Epithelial cell of prostate (primary cell): ENCODE data around the gene BTAF1.

ENCODE experiments used
- DNase-seq: peaks from one replicate; pipeline ENCODE4 v3.0.0-alpha.2; 2011; ENCODE audit warnings: low read depth, low spot score
- H3K27ac ChIP-seq: fragments of 450-650 bp; 2 replicates; pipeline ENCODE4 v1.5.1; 2017; ENCODE audit warnings: mild to moderate bottlenecking

Gene BTAF1

DNA sequence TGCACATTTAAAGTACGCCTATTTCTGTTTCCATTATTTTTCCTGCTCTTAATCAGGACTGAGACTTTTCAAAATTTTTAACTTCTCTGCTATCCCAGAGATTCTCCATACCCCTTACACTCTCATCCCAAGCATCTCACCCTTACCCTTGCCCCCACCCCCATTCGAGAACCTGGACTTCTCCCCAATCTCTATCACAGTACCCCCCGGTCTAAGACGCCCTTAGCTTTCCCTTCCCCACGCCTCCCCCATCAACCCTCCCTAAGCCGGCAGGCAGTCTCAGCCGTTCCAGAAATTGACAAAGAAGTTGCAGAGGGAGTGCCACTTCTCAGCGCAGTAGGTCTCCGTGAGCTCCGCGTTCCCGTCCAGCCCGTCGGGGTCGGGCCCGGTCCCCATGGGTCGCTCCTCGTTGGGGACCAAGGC lies 15.6 kb upstream of the BTAF1 start:
- H3K27ac ChIP-seq = no peak overlapping the region
- no peak for DNase-seq

DNA sequence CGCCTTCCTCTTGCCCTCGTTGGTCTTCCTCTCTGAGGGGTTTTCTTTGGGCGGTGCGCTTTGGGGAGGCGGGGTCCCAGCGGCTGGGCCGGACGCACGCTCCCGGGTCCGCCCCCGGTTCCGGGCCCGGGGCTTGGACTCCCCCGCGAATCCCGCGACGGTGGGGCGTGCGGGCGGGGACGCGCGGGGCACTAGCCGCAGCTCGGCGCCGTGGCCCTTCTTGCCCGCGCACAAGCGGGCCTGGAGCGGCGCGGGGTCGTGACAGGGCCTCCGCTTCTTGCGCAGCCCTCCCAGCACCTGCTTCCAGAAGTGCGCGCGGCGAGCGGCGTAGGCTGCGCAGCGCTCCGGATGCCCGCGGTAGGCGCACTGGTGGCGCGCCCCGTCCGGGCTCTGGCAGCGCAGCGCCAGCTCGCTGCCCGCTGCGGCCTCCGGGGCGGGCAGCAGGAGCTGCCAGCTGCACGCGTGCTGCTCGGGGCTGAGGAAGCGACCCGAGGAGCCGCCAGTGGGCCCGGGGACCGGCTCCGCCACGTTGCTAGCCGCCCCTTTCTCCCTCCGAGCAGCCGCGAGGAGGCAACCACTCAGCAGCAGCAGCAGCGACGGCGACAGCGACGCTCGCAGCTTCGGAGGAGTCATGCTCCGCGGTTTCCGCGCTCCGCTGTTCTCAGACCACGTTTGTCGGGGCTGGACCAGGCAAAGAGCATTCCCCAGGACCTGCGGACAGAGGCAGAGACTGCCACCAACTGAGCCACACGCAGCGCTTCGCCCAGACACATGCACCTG lies 15.0 kb upstream of the BTAF1 start:
- H3K27ac ChIP-seq = no peak overlapping the region
- no peak for DNase-seq

DNA sequence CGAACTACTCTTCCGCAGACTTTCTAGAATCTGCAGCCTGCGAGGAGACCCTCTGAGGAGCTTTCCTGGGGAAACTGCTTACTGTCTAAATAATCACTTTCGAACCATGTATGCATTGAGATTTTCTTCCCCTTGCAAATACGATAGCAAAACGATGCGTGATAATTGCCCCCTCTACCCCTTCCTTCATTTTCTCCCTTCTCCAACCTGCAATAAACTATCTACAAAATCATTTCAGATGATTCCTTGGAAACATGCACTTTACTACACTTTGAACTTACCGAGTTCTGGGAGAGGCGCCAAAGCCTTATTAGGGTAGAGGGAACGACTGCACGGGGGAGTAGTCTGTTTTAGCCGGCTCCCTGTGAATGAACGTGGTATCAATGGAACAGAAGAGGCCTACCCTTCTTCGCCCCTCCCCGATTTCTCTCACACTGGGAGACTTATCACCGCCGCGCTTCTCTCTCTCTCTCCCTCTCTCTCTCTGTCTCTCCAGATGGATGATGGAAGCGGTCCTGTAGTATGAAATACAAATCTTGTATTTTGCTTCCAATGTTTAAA lies 14.4 kb upstream of the BTAF1 start, which contains the start of gene FGFBP3:
Gene FGFBP3 (minus strand): TSS at position 370 of the 561 bp plus-strand sequence. CDS start 517 bp downstream, outside the sequence.
- DNase-seq = no peak
- H3K27ac ChIP-seq = no peak within 1 kb of the TSS

DNA sequence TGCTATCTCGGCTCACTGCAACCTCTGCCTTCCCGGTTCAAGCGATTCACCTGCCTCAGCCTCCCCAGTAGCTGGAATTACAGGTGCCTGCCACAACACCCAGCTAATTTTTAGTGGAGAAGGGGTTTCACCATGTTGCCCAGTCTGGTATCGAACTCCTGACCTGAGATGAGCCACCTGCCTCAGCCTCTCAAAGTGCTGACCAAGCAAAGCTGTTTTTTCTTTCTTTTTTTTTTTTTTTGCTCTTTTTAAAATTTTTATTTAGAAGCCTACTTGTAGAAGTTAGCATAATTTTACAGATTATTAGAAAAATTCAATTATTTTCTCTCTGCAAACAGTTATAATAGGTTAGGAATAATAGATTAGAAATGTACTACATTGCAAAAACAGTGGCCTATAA lies 13.1 kb upstream of the BTAF1 start:
- H3K27ac ChIP-seq = no peak overlapping the region
- DNase-seq = no peak

DNA sequence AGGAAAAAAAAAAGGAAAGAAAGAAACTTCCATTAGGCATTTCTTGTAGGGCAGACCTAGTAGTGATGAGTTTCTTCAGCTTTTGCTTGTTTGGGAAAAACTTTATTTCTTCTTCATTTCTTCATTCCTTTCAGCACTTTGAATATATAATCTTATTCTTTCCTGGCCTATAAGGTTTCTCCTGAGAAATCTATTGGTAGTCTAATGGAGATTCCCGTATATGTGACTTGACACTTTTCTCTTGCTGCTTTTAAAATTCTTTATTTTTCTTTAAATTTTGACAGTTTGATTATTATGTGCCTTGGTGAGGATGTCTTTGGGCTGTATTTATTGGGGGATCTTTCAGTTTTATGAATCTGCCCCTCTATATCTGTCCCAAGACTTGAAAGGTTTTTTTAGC lies 3.9 kb upstream of the BTAF1 start:
- no peak overlapping the region for H3K27ac ChIP-seq
- no peak for DNase-seq

DNA sequence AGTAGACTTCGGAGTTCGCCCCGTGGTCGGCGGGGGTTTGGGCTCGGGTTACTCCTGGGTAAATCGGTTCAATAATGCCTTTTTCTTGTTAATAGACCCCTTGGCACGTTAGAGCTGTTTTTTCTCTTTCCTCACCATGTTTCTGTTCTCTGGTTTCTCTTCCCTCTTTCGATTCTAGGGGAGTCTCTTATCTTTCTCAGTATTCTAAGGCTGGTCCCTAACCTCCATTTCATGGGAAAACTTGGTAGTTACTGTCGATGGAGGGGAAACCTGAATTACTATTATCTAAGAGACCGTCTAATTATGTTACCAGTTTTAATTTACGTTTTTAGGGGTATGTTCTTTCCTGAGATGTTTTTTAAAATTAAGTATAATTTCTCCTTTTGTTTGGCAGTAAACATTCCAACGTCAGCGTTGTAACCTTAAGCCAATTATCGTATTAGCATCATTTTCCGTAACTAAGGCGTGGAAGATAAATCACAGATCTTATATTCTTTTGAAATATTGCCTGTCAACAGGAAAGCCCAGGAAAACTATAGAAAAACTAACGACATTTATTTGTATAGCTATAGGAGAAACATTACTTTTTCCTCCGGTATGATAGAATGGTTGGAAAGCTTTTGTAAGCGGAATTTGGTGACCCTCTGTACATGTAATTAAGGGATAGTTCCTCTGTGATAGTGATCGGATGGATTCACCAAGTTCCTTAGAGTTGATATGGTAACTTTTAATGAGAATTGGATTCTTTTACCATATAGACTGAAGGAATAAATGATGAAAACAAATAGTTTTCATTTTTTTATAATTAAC lies 847 bp downstream of the BTAF1 start:
- no peak for DNase-seq
- H3K27ac ChIP-seq = peak overlapping the region; percentile 82

DNA sequence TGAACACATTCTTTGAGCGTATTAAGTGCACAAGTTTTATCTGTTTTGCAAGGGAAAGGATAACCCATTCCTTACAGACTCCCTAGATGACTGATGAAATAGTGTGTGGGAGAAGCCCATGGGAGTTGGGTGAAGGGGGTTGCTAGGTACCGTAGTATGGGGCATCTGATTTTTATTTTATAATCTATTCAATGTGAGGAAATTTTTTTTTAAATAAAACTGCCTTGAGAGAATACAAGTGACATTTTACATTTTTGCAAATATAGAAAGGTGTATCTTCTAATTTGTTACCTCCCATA lies 1.4 kb downstream of the BTAF1 start:
- no peak overlapping the region for H3K27ac ChIP-seq
- no peak for DNase-seq

DNA sequence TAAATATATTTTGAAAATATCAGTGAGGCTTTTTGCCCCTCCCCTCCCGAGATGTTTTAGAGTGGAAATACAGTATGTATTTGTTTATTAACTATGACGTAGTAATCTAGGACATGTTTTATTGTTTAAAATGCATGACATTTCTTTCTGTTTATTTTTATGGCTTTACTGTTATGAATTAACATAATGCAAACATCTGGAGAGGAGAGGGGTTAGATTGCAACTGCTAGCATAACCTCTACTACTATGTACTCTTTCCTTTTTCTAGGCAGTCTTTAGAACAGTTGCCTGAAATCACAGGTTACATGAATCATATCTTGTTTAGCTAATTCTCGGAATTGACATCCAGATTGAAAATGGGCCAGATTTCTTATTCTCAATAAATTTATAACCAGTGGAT lies 7.4 kb downstream of the BTAF1 start:
- DNase-seq = no peak
- no peak overlapping the region for H3K27ac ChIP-seq

DNA sequence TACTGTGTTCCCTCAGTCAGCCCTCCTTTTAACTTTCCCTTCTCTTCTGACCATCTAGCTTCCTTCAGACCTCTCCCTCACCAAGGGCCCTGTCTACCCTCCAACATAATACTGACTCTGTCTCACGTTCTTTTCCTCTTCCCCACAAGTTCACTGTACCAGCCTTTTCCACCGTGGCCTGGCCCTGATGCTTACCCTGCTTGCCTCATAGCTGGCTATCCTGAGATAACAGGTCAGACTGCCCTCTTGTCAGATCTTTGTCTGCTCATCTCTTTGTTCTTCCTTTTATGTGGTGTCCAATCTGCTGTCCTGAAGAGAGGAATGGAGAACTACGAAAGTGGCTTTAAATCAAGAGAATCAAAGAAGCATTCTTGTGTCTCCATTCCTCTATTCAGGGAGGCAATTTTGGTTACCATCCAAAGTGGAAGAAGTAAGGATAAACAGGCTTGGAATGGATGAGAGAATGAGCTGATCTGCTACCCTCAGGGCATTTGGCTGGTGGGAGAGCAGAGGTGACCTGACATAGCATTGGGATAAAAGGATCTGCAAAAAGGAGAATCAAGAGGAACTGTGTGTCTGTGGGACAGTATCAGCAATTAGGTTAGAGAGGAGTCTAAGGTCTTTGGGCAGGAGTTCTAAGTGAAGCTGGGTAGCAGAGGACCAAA lies 8.1 kb downstream of the BTAF1 start:
- DNase-seq = no peak
- H3K27ac ChIP-seq = no peak overlapping the region

DNA sequence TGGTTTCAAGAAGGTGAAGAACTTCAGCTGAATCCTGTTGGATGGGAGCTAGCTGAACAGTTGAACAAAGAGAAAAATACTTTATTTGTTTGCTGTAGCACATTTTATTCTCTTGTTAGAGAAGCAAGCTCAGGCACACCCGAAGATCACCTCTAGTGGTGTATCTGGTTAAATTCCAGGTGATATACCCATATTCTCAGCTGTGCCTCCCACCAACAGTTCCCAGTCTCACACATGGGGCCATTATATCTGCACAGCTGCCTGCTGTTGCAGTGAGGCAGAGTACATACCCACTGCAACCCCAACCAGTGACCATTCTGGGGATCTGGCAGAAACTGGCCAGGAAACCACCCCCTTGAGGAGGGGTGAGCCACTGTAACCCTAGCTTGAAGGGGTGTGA lies 9.2 kb downstream of the BTAF1 start:
- DNase-seq = no peak
- no peak overlapping the region for H3K27ac ChIP-seq

DNA sequence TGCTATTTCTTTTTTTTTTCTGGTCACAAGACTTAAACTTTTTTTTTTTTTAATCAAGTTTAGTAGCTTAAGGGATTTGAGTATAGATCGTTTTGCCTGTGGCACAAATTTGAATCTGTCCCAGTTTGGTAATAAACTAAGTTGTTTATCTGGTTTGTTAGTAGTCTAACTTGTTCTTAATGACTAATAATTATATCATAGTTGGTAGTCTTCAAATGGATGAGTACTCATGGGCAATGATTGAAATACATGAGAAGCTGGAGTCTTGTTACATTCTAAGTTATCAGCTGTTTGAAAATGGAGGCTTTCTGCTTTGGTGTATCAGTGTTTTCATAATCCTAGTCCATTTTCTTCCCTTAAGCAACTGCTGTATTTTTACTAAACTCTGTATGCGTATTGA lies 12.3 kb downstream of the BTAF1 start:
- peak overlapping the region; percentile 46 for H3K27ac ChIP-seq

DNA sequence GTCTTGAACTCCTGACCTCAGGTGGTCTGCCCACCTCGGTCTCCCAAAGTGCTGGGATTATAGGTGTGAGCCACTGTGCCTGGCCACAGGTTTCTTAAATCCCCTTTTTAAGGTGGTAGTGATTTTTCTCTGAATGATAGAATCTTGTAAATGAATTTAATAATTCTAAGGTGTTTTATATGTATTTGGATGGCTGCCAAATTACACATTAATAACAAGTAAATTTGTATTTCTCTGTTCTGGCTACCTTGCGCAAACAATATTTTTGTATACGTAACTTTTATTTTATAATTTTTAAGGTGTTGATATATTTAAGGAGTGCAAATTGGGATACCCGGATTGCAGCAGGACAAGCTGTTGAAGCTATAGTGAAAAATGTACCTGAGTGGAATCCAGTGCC lies 16.1 kb downstream of the BTAF1 start:
- no peak overlapping the region for H3K27ac ChIP-seq
- no peak for DNase-seq

More for the DNA sequence above, 12.3 kb downstream of the BTAF1 start:
- peak; percentile 57 for DNase-seq

DNA sequence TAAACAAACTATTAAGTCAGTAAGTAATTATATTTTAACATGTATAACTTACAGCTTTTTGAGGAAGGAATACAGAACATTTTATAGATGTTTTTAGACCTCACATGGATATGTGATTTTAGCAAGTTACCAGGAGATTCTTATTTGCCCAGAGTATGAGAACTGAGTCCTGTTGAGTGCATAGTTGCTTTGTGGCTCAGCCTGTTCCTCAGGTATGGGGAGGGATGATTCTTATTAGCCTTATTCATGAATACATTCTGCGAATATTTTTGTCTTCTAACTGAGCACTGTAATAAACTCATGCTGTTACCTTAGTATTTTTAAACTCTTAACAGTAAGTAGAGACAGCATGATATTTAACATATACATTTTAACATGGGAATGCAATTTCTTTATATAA lies 17.9 kb downstream of the BTAF1 start:
- no peak overlapping the region for H3K27ac ChIP-seq
- no peak for DNase-seq

DNA sequence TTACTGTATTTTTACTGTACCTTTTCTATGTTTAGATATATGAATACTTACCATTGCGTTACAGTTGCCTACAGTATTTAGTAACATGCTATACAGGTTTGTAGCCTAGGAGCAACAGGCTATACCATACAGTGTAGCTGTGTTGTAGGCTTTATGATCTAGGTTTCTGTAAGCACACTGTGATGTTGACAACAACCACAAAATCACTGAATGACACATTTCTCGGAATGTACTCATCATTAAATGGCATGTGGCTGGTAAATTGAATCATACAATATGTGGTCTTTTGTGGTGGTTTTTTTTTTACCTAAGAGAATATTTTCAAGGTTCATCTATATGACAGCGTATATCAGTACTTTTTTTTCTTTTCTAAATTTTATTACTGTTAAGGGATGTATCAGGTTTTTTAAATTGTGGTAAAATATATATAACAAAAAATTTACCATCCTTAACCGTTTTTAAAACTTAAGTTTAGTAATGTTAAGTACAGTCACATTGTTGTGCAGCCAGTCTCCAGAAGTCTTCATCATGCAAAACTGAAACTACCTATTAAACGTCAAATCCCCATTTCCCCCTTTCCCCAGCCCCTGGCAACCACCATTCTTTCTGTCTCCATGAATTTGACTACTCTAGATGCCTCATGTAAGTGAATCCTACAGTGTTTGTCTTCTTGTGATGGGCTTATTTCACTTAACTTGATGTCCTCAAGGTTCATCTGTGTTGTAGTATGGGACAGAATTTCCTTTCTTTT lies 21.5 kb downstream of the BTAF1 start:
- DNase-seq = no peak
- H3K27ac ChIP-seq = no peak overlapping the region

DNA sequence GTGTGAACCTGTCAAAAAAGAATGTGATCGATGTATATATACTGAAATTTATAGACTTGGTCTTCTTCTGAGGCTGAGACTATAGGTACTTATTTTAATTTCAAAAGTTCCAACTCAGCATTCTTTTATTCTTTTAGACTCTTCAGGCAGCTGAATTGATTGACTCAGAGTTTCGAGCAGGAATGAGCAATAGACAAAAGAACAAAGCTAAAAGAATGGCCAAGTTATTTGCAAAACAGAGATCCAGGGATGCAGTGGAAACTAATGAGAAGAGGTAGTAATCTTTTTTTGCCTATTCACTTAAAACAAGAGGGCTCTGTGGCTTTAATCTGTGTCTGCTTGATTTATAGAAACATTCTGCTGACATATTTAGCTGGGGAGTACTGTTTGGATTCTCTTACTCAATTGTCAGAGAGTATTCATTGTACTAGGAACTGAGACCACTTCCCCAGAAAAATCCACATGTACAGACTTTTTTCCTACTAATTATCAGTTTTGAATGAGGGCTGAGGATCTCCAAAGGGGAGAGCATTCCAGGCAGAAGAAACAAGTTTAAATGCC lies 30.1 kb downstream of the BTAF1 start:
- peak overlapping the region; percentile 17 for H3K27ac ChIP-seq
- no peak for DNase-seq

DNA sequence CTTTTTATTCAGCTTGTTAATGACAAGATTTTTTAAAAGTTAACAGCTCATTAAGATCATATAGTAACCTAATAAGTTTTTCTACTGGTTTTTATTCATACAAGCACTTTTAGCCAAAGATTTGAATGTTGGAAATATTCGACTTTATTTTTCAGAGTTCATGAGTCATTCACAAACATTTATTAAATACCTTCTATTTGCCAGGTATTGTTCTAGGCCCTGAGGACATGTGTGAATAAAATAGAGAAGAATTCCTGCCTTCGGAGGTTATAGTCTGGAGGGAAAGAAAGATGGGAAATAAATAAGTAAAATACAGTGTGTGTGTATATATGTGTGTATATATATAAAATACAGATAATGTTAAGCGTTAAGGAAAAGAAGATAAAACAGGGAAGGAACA lies 31.5 kb downstream of the BTAF1 start:
- no peak overlapping the region for H3K27ac ChIP-seq
- no peak for DNase-seq

DNA sequence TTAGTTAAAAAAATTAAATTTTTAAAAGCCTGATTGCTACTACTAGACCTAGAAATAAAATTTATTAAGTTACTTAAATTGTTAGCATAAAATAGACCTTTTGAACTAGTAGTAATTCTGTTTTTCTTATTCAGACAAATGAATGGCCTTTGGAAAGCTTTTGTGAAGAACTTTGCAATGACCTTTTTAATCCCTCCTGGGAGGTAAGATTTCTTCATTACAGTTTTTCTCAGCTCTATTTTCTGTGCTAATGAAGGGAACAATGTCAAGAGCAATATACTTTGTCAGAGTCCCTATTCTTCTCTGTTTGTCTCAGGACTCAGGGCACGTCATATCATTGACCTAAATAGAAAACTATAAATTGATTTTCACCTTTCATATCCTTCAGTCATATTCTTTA lies 33.5 kb downstream of the BTAF1 start:
- no peak overlapping the region for H3K27ac ChIP-seq
- no peak for DNase-seq

DNA sequence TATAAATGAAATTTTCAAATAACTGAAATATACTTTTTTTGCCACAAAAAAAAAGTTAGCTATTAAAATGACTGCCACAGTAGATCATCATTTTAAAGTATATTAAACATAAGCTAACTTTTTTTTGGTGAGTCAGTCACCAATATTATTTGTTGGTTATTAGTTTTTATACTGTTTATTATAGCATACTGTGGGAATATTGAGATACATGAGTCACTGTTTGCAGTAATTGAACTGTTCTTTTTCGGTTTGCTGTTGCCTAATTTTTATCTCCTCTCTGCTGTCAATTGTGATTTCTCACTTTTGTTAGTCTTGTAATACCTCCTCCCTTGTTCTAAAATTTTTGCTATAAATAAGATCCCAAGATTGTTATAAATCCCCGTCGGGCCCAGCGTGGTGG lies 45.7 kb downstream of the BTAF1 start:
- DNase-seq = no peak

DNA sequence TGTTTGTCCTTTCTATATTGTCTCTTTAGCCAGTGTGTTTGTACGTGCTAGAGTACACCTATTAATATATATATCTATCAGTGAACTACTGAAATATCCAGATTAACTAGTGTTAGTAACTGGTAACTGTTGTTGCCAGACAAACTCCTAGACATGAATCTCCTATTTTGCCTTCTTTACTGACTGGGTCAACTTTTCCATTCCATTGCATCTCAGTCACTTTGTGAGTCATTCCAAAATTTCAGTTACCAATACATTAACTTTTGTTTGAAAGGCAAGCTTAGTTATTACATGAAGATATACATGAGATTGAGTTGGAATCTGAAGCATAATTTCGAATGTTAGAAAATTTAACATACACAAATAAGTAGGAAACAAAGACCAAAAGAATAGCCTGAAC lies 51.4 kb downstream of the BTAF1 start:
- DNase-seq = no peak
- no peak overlapping the region for H3K27ac ChIP-seq

More for the DNA sequence above, 45.7 kb downstream of the BTAF1 start:
- no peak overlapping the region for H3K27ac ChIP-seq

DNA sequence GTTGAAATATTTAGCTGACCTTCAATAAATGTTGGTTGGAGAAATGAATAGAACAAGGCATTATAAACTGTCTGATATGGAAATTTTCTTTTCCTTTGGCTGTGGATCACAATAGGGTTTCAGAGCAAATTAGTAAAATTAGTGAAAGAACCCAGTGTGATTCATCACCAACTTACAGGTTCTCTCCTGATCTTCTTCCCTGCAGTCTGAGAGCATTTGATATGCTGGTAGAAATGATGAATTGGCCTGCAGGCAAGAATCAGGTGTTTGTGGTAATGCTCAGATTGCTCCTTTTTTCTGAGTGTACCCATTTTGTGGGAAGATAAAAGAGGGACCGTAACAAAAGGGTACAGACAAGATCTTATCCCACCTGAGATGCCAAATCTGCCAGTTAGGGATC lies 51.9 kb downstream of the BTAF1 start:
- no peak for DNase-seq
- no peak overlapping the region for H3K27ac ChIP-seq
